Colonic mucosa (tissue), 4 donors: ENCODE results near the gene TAS2R7. TPM values are rescaled to one million over a fixed set of nuclear protein-coding genes. Genes with fewer than 3 reads are reported as not detected.
"Not testable (repeated sequence)": the region's sequence is repeated elsewhere in the genome, so short reads cannot be mapped to it uniquely, and the experiment has no call there.

Source experiments
- DNase-seq: peaks from one replicate; pipeline ENCODE4 v3.0.0-alpha.2; 2020
- H3K27ac ChIP-seq: fragments of 200-600 bp; one replicate; pipeline ENCODE4 v1.8.0; 2021
- H3K27me3 ChIP-seq: fragments of 200-600 bp; one replicate; pipeline ENCODE4 v1.8.0; 2021
- H3K36me3 ChIP-seq: fragments of 200-600 bp; one replicate; pipeline ENCODE4 v1.8.0; 2021
- H3K4me1 ChIP-seq: fragments of 200-600 bp; one replicate; pipeline ENCODE4 v1.8.0; 2021; ENCODE audit warnings: mild to moderate bottlenecking
- H3K4me3 ChIP-seq: fragments of 200-600 bp; one replicate; pipeline ENCODE4 v1.8.0; 2021
- H3K9ac ChIP-seq, 2 donors: one replicate each; pipeline ENCODE4 v1.7.0; 2013; ENCODE audit warnings: control low read depth in 2 of 2, low read depth in 2 of 2, low read length in 2 of 2
- H3K9me3 ChIP-seq: fragments of 200-600 bp; one replicate; pipeline ENCODE4 v1.8.0; 2021
- CTCF ChIP-seq: fragments of 200-600 bp; IDR thresholded peaks from one replicate; pipeline ENCODE4 v1.8.0; 2022; ENCODE audit warnings: antibody characterized with exemption, mild to moderate bottlenecking
- intact Hi-C: fragments of 100-400 bp; cut with DNase I; formaldehyde crosslinking; loops from one replicate; pipeline ENCODE4 v1.14.1; 2022
- total RNA-seq, 2 donors: library from RNA; stranded (reverse); fragmentation: NEBNext Ultra II Directional in 1 of 2; extraction: Animal tissue kit (Norgen Biotek cat#: 25700) in 1 of 2; gene quantifications; one replicate each; pipeline ENCODE4 v1.2.1, GENCODE V29; 2021
- donor health status: healthy.
- donor health status: DM: no; HTN: no; CAD: no.
- donor health status: DM: no; HTN: no; CAD: no.

Gene TAS2R7
- total RNA-seq, 2 donors from 2014 or later = not detected

DNA sequence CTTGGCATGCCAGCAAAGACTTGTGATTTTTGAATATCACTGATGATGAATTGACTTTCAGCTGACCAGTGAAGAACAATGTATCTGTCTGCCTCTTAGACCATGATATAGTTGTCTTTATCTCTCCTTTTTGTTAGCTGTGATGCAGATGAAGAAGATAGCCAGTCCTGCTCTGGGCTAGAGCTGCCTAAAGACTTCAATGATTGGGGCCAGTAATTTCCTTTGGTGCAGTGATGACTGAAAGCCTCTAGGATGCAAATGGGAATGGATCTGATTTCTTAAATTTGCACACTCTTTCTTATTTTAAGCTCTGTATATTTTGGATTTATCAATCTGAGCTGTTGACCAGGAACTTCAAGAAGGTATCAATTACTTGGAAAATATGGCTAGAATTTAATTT, 7.6 kb upstream of the TAS2R7 start, which contains the start of gene TAS2R9:
TSS of gene TAS2R9 (minus strand) at position 101 of the 400 bp plus-strand sequence. CDS start at position 8, 93 bp downstream.
- H3K27me3 ChIP-seq = no peaks in the 10 kb centered on the region
- H3K36me3 ChIP-seq = no peaks in the 10 kb centered on the region
- DNase-seq = no peak
- no peak within 1 kb of the TSS for H3K4me3 ChIP-seq
- intact Hi-C loops = no loop called here
- H3K9ac ChIP-seq = no peak within 1 kb of the TSS
- no peak within 1 kb of the TSS for H3K27ac ChIP-seq
- TF ChIP-seq CTCF = no peak
- no peaks in the 10 kb centered on the region for H3K9me3 ChIP-seq
- H3K4me1 ChIP-seq = no peaks in the 10 kb centered on the region

DNA sequence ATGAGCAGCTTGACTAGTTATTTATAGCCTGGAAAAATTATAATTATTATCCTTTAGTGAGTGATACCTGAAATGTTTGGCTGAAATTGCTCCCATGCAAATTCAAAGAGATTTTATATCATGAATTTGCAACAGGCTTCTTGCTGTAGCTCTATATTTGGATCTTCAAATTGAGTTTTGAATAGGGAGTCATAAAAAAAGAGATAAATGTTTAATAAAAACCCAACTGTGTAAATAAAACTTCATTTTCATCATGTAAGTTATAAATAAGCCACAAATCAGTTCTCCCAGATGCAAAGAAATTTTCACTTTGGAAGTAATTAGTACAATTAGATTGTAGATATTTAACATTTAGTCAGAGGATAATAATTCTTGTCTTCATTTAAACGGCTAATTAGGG, 4.8 kb upstream of the TAS2R7 start, which contains the start of gene TAS2R8:
TSS of gene TAS2R8 (minus strand) at position 101 of the 400 bp plus-strand sequence. CDS start 306 bp downstream, outside the sequence.
- no peaks in the 10 kb centered on the region for H3K36me3 ChIP-seq
- H3K4me3 ChIP-seq = no peak within 1 kb of the TSS
- no peaks in the 10 kb centered on the region for H3K4me1 ChIP-seq
- no peak for TF ChIP-seq CTCF
- intact Hi-C loops = no loop called here
- H3K9me3 ChIP-seq = no peaks in the 10 kb centered on the region
- H3K9ac ChIP-seq = no peak within 1 kb of the TSS
- H3K27ac ChIP-seq = no peak within 1 kb of the TSS
- no peak for DNase-seq
- H3K27me3 ChIP-seq = no peaks in the 10 kb centered on the region

DNA sequence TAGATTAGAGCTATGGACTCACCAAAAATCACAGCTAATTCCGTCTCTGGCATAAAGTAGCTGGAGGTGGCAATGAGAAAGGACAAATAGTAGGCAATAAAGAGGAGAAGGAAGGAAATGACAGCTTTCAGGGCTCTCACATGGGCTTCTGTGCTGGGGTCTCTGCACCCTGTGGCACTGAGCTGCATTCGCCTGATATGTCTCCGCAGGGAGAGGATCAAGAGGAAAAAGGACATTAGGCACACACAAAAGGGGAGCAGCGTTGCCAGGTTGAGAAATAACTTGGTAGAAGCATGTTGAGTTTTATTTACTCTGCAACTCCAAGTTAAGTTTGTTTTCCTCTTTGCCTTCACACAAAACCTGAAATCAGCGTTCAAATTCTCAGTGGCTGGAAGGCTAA, 686 bp downstream of the TAS2R7 start:
- Histone ChIP-seq H3K4me1 (no peaks in the 10 kb centered on the region), H3K27ac (no peak overlapping the region), H3K36me3 (no peaks in the 10 kb centered on the region), H3K9me3 (no peaks in the 10 kb centered on the region), H3K4me3 (no peak overlapping the region), H3K9ac (no peak overlapping the region), H3K27me3 (no peaks in the 10 kb centered on the region)
- TF ChIP-seq CTCF = no peak
- DNase-seq = no peak
- intact Hi-C loops = no loop called here

- no peak overlapping the region for H3K4me3 ChIP-seq
- no peak for DNase-seq
- no peak overlapping the region for H3K9ac ChIP-seq
- H3K9me3 ChIP-seq = no peaks in the 10 kb centered on the region
- no peak for TF ChIP-seq CTCF
- no peaks in the 10 kb centered on the region for H3K36me3 ChIP-seq
- no peak overlapping the region for H3K27ac ChIP-seq
- intact Hi-C loops = no loop called here
- H3K4me1 ChIP-seq = no peaks in the 10 kb centered on the region
- H3K27me3 ChIP-seq = no peaks in the 10 kb centered on the region
Measured at GRCh38 chr12:10794222-10794621, 8.2 kb downstream of the TAS2R7 start.

GRCh38 chr12:10791769-10792168, 10.7 kb downstream of the TAS2R7 start:
- not testable (repeated sequence) for H3K9me3 ChIP-seq

DNA sequence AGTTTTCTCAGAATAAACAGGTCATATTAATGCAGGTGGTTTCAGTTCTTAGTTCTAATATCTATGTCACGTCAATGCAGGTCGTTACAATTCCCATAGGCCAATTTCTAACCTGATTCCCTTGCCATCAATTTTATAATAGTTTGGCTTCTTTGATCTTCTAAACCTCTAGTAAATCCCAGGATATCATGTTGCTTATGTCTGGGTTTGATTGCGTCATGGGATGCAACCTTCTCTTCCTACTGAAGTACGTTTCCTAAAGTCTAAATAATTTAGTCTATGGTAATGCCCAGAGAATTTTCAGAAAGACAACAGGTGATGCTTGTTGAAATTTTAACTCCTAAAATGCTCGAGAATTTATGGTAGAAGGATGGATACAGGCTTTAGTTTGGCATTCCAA, 19.2 kb downstream of the TAS2R7 start:
- no peaks in the 10 kb centered on the region for H3K9me3 ChIP-seq
- no peak for TF ChIP-seq CTCF
- H3K27ac ChIP-seq = no peak overlapping the region
- DNase-seq = no peak
- H3K27me3 ChIP-seq = no peaks in the 10 kb centered on the region
- no peaks in the 10 kb centered on the region for H3K4me1 ChIP-seq
- no peak overlapping the region for H3K9ac ChIP-seq
- no peak overlapping the region for H3K4me3 ChIP-seq
- intact Hi-C loops = no loop called here
- no peaks in the 10 kb centered on the region for H3K36me3 ChIP-seq

More at GRCh38 chr12:10791769-10792168, 10.7 kb downstream of the TAS2R7 start:
- intact Hi-C loops, H3K9ac ChIP-seq, H3K4me1 ChIP-seq, H3K27ac ChIP-seq, H3K27me3 ChIP-seq, H3K36me3 ChIP-seq, H3K4me3 ChIP-seq, DNase-seq: not testable (repeated sequence)
